Fibroblast of skin of abdomen (primary cell): ENCODE results near the gene CYP27B1.
A peak's percentile ranks its signal among the peaks of the same experiment; 100 is the strongest.
"Not testable (repeated sequence)": the region's sequence is repeated elsewhere in the genome, so short reads cannot be mapped to it uniquely, and the experiment has no call there.

Experiments used
- DNase-seq: peaks from one replicate; pipeline ENCODE4 v3.0.0-alpha.2; 2013

CYP27B1 gene

DNA sequence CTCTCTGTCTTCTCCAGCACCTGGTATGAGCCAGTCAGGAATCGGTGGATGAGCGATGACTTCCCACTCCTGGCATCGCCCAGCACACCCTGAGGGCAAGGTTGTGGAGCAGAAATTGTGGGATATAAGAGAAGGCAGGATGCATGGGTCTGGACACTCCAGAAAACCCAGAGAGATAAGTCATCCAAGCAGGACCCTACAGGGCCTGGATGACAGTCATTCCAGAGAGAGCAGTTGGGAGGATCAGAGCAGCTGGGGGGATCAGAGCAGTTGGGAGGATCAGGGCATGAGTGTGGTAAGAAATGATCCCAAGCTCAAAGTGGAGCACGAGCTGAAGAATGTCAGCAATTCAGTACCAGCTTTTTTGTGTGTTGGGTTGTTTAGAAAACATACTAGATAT is 32.3 kb downstream of the CYP27B1 start:
- DNase-seq, result no peak

- DNase-seq, result no peak
Observed at GRCh38 chr12:57733928-57734327, 33.0 kb downstream of the CYP27B1 start.

DNA sequence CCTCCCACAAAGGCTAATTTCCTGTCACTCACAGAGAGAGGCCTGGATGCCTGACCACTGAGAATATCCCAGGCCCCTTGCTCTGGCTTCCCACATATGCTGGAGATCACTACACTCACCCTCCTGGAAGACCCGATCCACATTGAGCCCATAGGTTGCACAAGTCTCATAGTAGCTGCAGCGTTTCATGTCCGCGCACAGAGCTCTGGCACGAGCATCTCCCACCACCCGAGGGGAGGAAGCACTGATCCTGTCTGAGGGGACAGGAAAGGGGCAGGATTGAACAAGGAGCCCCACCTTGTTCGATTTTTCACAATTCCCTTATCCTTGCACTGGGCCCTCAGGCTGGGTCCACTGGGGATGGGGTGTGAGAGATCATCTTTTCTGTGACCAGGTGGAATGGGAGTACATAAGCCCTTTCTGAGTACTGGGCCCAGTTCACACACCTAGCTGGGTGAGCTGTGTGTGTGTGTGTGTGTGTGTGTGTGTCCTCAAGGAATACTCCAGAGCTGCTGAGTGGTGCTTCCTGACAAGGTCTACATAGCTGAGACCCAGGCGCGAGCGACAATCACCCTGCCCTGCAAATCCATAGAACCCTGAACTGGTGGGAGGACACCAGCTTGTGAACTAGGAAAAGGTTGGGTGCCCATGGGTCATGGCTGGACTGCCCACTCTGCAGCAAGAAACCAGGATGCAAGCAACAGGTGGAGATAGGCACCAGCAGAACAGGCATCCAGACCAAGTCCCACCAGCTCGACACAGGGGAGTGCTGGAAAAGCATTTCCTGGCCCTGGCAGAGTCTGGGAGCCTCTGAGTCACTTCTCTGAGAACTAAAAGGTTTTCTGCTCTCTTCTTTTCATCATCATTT is 33.9 kb downstream of the CYP27B1 start:
- DNase-seq, result no peak

- no peak for DNase-seq
Observed at GRCh38 chr12:57732270-57732669, 34.6 kb downstream of the CYP27B1 start.

DNA sequence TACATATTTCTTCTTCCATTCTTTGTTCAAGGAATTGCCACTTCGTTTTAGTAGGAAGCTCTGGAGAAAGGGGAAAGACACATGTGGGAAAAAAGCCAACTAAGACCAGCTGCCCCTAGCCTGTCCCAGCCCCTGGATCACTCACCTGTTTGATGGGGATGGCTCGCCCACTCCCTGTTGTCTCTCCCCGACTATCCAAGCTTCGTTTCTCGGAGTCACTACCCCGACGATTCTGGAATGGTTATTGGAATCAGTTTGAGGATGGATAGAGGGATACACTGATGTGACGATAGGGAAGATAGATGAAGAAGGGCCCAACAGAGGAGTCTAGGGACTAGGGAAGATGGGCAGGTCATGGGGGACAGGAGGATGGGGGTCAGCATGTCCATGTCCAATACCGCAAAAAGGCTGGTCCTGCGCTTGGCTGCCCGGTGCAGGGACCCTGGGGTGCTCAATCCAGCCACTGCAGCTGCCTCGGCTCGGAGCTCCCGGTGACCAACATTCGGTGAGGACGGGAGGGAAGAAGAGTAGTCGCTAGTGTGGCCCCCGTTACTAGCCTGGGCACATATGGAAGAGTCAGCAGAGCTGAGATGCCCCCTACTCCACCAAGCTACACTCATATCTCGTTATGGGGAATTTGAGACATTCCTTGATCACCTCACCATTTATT is 35.3 kb downstream of the CYP27B1 start:
- DNase-seq, result no peak

DNA sequence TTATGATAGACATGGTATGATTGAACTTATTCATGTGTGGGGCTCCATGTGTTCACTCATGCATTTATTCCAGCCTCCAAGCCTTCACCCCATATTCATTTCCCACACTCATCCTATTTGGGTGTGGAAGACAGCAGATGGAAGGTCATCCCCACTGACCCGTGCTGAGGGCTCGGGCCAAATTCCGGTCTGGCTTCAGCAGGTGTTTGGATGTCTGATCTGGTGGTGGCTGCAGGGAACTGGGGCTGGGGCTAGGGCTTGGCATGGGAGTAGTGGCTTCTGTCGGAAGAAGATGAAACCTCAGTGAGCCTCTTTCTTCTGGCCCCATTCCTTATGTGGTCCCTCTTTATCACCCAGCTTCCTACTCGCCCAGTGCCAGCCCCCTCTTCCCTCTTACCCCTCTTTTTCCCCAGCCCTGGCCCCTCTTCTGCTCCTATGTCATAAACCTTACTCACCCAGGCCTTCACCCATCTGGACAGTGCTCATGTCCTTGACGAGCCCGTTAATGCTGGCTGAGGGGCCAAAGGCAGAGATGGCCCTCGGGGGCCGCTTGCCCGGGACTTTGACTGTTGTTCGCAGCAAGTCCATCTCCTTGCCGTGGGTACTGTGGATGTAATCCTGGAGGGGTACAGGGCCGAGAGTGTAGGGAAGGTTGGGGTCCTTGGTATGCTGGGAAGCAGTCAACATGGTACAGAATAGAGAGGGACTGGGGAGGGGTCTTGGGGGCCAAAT is 36.4 kb downstream of the CYP27B1 start:
- no peak for DNase-seq

GRCh38 chr12:57729321-57729844 is 37.5 kb downstream of the CYP27B1 start:
- no peak for DNase-seq

DNA sequence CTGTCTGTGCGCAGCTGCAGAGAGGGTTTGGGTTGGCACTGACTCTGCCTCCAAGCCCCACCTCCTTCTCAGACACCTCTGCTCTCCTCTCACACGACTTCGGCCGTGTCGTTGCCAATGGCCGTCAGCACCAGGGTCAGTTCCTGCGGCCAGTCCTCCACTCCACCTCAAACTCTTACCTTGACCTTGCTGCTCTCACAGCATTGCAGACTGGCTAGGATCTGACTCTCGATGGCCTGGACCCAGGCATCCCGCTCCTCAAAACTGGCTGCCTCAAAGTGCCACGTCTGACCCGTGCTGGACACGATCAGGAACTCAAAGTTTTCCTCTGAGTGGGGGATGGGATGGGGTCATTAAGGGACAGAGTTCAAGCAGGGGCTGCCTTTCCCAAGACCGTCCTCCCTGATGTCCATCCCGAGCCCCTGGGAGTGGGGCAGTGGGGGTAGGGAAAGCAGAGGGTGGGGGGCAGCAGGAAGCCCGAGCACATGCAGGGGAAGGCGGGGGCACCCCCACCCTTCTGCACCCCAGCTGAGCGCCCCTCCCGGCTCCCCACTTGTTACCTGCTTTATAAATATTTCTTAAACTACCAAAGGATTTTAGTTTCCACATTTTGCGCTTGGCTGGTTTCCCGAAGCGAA is 39.0 kb downstream of the CYP27B1 start:
- no peak for DNase-seq

- DNase-seq, result no peak
Observed at GRCh38 chr12:57726884-57727757, 39.8 kb downstream of the CYP27B1 start.

DNA sequence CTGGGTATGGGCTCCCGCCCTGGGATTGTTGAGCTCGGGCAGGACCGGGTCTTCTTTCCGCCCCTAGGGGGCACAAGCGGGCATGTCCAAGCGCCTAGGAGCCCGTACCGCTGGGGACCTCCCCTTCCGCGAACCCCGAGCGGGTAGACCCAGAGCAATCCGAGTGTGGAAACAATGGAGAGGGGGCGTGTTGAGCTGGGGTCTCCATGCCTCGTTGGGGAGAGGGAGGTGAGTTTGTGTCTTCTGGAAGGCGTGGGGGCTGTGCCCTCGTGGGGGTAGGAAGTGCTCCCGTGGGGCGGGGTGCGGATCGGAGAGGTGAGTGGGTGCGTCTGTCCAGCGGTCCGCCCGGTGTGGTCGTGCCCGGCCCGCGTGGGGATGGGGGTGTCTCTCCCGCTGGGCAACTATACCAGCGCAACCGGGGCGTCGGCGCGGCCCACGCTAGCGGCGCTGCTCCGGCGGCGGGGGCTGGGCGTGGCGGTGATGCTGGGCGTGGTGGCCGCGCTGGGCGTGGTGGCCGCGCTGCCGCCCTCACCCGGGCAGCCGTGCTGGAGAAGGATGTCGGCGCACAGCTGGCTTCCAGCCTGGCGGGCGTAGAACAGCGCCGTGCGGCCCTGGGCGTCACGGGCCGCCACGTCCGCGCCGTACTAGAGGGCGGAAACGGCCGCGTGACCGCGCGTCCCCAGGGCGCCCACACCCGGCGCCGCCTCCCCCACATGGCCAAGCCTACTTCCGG is 40.6 kb downstream of the CYP27B1 start:
- peak; percentile 87 for DNase-seq

DNA sequence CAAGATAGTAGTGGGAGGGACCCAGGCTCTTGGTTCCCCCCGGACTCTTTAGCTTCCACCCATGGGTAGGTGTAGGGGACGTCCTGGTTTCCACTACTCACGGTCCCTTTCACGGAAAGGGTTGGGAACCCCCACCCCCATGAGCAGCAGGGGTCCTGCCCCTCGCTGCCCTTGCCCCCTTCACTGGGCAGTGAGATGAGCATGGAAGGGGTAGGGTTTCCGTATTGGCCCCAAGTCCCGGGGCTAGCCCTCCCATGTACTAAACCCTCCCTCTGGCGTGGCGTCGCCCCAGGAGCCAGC is 41.1 kb downstream of the CYP27B1 start:
- DNase-seq, result no peak

GRCh38 chr12:57724936-57725740 is 41.7 kb downstream of the CYP27B1 start:
- DNase-seq, result no peak

GRCh38 chr12:57724003-57724935 is 42.6 kb downstream of the CYP27B1 start:
- DNase-seq, result no peak

- no peak for DNase-seq
Observed at GRCh38 chr12:57723630-57723962, 43.3 kb downstream of the CYP27B1 start.

- no peak for DNase-seq
Observed at GRCh38 chr12:57722716-57723629, 43.9 kb downstream of the CYP27B1 start.

DNA sequence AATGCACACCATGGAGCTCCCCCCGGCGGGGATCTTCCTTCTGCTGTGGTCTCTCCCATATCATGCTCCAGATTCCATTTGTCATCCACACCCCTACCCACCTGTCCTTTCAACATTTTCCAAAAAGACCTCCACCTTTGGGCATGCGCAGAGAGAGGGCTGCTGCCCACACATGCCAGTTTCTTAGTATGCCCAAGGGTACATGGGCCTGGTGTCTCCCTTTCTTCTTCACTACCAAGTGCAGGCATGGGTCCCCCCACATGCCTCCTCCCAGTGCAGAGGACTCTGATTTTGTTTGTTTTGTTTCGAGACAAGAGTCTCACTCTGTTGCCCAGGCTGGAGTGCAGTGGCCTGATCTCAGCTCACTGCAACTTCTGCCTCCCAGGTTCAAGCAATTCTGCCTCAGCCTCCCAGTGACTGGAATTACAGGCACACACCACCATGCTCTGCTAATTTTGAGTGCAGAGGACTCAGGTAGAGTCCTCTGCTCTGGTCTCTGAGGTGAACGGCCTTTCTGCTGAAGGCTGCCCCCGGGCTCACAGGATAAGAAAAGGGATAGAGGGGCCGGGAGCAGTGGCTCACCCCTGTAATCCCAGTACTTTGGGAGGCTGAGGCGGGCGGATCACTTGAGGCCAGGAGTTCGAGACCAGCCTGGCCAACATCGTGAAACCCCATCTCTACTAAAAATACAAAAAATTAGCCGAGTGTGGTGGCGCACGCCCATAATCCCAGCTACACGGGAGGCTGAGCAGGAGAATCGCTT is 44.9 kb downstream of the CYP27B1 start:
- not testable (repeated sequence) for DNase-seq
